Loucy (cell line): ENCODE measurements around the gene GMPR2.

ENCODE experiments used
- EZH2phosphoT487 ChIP-seq: fragments of 200-600 bp; IDR thresholded peaks from 2 replicates; pipeline ENCODE4 v1.6.1; 2018; ENCODE audit warnings: antibody characterized with exemption, mild to moderate bottlenecking, moderate library complexity, borderline replicate concordance
- TF ChIP-seq, protein P1 (sequence below): fragments of 200-600 bp; sonication (generic); conservative IDR thresholded peaks from 2 replicates; pipeline ENCODE4 v1.5.1; 2014; ENCODE audit warnings: mild to moderate bottlenecking, antibody characterized with exemption, low read length

DNA sequence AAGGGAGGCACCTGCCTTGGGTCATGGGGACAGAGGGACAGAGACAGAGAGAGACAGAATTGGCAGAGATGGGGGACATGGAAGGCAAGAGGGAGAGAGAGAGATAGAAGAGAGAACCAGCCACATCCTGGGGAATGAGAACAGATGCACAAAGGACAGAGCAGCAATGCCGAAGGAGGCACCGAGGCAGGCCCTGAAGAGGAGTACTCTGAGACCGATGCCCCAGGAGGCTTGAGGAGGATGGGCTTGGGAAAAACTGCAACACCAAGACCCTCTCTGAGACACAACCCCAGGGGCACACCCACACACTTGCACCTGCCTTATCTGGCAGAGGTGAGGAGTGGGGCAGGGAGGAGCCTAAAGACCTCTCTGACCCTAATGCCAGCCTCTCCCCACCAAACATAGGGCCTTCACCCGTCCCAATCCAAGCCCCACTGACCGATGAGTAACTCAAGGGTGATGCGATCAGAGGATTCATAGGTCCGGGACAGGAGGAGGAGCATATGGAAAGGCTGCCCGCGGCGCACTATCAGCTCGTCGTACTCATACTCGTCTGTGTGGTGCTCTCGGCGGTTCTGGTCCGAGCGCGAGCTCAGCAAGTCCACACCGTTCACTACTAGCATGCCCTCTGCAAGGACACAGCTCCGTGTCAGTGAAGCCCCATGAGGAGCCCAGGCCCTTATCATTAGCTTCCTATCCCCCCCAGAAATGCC lies 28.7 kb downstream of the GMPR2 start:
- TF ChIP-seq, protein P1, sequence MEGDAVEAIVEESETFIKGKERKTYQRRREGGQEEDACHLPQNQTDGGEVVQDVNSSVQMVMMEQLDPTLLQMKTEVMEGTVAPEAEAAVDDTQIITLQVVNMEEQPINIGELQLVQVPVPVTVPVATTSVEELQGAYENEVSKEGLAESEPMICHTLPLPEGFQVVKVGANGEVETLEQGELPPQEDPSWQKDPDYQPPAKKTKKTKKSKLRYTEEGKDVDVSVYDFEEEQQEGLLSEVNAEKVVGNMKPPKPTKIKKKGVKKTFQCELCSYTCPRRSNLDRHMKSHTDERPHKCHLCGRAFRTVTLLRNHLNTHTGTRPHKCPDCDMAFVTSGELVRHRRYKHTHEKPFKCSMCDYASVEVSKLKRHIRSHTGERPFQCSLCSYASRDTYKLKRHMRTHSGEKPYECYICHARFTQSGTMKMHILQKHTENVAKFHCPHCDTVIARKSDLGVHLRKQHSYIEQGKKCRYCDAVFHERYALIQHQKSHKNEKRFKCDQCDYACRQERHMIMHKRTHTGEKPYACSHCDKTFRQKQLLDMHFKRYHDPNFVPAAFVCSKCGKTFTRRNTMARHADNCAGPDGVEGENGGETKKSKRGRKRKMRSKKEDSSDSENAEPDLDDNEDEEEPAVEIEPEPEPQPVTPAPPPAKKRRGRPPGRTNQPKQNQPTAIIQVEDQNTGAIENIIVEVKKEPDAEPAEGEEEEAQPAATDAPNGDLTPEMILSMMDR = no peak
- no peak for TF ChIP-seq EZH2phosphoT487
